HG03039 (cell line): ENCODE results near the gene CIDEC.

ENCODE experiments used
- ATAC-seq: cut with Tn5 transposase; IDR thresholded peaks from one replicate; pipeline ENCODE4 v1.9.1; 2021; ENCODE audit warnings: mild to moderate bottlenecking, moderate library complexity; ENCODE audit not compliant: unreplicated experiment

CIDEC gene

GRCh38 chr3:9879830-9880549 lies at the start of gene CIDEC:
Gene CIDEC, minus strand, starts transcription at chr3:9880253. Its CDS starts 1,767 bp downstream, at chr3:9878486.
- ATAC-seq: no peak

- no peak for ATAC-seq
These were observed 48.1 kb upstream of the CIDEC start for GRCh38 chr3:9928158-9928557.

- ATAC-seq: no peak
These were observed 38.4 kb upstream of the CIDEC start for GRCh38 chr3:9918261-9919038.

- no peak for ATAC-seq
These were observed 37.8 kb upstream of the CIDEC start for GRCh38 chr3:9917820-9918219.

- no peak for ATAC-seq
These were observed 37.0 kb upstream of the CIDEC start, which contains the start of gene IL17RC for GRCh38 chr3:9916734-9917680. Gene IL17RC, plus strand, starts transcription at chr3:9917098. Its CDS starts 218 bp downstream, at chr3:9917316.

- no peak for ATAC-seq
These were observed 36.3 kb upstream of the CIDEC start for GRCh38 chr3:9916346-9916733.

- no peak for ATAC-seq
These were observed 35.4 kb upstream of the CIDEC start for GRCh38 chr3:9915254-9916141.

GRCh38 chr3:9914559-9915253 lies 34.7 kb upstream of the CIDEC start:
- ATAC-seq: no peak

GRCh38 chr3:9914011-9914410 lies 34.0 kb upstream of the CIDEC start:
- ATAC-seq: no peak

GRCh38 chr3:9913601-9914000 lies 33.5 kb upstream of the CIDEC start:
- ATAC-seq: no peak

- ATAC-seq: no peak
These were observed 32.4 kb upstream of the CIDEC start for GRCh38 chr3:9912294-9912935.

GRCh38 chr3:9911863-9912262 lies 31.8 kb upstream of the CIDEC start:
- no peak for ATAC-seq

- ATAC-seq: no peak
These were observed 29.4 kb upstream of the CIDEC start for GRCh38 chr3:9909221-9910013.

- no peak for ATAC-seq
These were observed 28.2 kb upstream of the CIDEC start for GRCh38 chr3:9908286-9908685.

- no peak for ATAC-seq
These were observed 26.4 kb upstream of the CIDEC start for GRCh38 chr3:9906480-9906879.

- ATAC-seq: no peak
These were observed 23.9 kb upstream of the CIDEC start for GRCh38 chr3:9903904-9904303.

GRCh38 chr3:9903238-9903624 lies 23.2 kb upstream of the CIDEC start:
- no peak for ATAC-seq
